ENCODE data around the gene ZNHIT6.

DNA sequence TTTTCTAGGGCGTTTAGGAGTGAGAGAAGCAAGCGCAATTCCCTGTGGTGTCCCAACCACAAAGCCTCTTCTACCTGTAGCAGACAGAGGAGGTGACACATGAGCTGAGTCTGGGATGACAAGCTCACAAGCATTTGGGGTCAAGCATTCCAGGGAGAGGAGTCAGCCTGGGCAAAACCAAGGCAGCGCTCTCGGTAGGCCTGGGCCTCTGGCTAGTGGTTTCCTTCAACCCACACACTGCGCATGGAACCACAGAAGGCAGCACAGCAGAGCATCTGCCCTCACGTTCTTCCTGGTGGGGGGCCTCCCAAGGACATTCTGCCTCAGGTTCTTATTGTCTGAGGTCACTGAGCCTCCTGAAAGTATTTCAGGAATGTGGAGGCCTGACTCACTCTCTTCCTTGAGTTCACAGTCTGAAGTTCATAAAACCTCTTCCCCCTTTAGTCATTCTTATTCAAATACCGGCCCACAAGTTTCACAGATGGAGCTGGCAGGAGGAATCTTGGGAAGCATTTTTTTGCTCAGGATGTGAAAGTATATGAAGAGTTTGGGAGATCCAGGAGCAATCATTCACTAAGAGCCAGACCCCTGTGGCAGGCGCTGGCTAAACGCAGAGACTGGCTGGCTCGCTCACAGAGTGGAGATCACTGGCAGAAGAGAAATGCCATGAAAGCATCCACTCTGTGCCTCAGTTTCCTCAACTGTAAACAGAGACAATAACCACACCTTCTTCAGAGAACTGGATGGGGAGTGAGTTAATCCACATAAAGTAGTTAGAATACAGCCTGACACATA lies 100.9 kb downstream of the ZNHIT6 start:
- TF ChIP-seq, protein P1, sequence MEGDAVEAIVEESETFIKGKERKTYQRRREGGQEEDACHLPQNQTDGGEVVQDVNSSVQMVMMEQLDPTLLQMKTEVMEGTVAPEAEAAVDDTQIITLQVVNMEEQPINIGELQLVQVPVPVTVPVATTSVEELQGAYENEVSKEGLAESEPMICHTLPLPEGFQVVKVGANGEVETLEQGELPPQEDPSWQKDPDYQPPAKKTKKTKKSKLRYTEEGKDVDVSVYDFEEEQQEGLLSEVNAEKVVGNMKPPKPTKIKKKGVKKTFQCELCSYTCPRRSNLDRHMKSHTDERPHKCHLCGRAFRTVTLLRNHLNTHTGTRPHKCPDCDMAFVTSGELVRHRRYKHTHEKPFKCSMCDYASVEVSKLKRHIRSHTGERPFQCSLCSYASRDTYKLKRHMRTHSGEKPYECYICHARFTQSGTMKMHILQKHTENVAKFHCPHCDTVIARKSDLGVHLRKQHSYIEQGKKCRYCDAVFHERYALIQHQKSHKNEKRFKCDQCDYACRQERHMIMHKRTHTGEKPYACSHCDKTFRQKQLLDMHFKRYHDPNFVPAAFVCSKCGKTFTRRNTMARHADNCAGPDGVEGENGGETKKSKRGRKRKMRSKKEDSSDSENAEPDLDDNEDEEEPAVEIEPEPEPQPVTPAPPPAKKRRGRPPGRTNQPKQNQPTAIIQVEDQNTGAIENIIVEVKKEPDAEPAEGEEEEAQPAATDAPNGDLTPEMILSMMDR (IDR thresholded peaks at IDR 0.05), result no peak
- TF ChIP-seq, protein P2, sequence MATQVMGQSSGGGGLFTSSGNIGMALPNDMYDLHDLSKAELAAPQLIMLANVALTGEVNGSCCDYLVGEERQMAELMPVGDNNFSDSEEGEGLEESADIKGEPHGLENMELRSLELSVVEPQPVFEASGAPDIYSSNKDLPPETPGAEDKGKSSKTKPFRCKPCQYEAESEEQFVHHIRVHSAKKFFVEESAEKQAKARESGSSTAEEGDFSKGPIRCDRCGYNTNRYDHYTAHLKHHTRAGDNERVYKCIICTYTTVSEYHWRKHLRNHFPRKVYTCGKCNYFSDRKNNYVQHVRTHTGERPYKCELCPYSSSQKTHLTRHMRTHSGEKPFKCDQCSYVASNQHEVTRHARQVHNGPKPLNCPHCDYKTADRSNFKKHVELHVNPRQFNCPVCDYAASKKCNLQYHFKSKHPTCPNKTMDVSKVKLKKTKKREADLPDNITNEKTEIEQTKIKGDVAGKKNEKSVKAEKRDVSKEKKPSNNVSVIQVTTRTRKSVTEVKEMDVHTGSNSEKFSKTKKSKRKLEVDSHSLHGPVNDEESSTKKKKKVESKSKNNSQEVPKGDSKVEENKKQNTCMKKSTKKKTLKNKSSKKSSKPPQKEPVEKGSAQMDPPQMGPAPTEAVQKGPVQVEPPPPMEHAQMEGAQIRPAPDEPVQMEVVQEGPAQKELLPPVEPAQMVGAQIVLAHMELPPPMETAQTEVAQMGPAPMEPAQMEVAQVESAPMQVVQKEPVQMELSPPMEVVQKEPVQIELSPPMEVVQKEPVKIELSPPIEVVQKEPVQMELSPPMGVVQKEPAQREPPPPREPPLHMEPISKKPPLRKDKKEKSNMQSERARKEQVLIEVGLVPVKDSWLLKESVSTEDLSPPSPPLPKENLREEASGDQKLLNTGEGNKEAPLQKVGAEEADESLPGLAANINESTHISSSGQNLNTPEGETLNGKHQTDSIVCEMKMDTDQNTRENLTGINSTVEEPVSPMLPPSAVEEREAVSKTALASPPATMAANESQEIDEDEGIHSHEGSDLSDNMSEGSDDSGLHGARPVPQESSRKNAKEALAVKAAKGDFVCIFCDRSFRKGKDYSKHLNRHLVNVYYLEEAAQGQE (IDR thresholded peaks at IDR 0.05; ENCODE audit: insufficient read depth in 1 of 2, low read depth in 2 of 2, low read length in 1 of 2), result no peak
- TF ChIP-seq POLR2AphosphoS5 (IDR thresholded peaks at IDR 0.05; ENCODE audit: low read depth, low read length), result peak; percentile 87
